ENCODE results near the gene ID3.

DNA sequence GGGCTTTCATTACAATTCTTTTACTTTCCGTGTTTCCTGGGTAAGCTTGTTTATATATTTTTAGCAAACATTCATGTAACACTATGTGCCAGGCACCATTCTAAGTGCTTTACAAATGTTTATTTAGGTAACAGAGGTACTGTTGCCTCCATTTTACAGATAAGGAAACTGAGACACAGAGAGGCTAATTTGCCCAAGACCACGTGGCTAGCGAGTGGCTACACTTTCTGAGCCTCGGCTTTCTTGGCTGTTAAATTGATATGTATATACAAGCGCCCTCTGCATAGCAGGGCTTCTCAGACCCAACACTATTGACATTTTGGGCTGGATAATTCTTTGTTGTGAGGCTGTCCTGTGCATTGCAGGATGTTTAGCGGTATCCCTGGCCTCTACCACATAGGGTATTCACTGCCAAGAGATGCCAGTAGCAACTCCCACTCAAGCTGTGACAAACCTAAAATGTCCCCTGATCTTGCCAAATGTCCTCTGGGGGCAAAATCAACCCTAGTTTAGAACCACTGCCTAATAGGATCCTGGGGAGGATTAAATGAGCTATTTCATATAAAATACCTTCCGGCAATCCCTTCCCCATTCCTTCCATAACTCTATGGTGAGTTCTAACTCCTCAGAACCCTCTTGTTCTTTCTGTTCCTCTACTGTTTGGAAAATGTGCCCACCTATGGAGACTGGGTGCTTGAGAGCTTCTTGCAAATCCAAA lies 17.2 kb upstream of the ID3 start:
- TF ChIP-seq POLR2AphosphoS5 (IDR thresholded peaks at IDR 0.05; ENCODE audit: low read depth, low read length) (no peak), POLR2A (IDR thresholded peaks at IDR 0.05; ENCODE audit: low read depth, low read length) (no peak), TAF1 (IDR thresholded peaks at IDR 0.05; ENCODE audit: borderline replicate concordance, low read depth, low read length) (no peak)
